Neural progenitor cell (in vitro differentiated cells): Measurements from ENCODE around the gene MYOM3. TPM values are rescaled to one million over a fixed set of nuclear protein-coding genes. Genes with fewer than 3 reads are reported as not detected.

Experiments used
- DNase-seq: peaks from one replicate; pipeline ENCODE4 v3.0.0-alpha.2; 2016; ENCODE audit warnings: low spot score
- H2AFZ ChIP-seq: fragments of 200-600 bp; sonication (generic); replicated peaks from 2 replicates; pipeline ENCODE4 v1.6.1; 2016; ENCODE audit warnings: antibody characterized with exemption
- H3F3A ChIP-seq: fragments of 200-600 bp; sonication (generic); 2 replicates; pipeline ENCODE4 v1.6.1; 2016; ENCODE audit warnings: antibody characterized with exemption, low read depth
- H3K27ac ChIP-seq: fragments of 200-600 bp; sonication (generic); 2 replicates; pipeline ENCODE4 v1.5.1; 2016; ENCODE audit warnings: mild to moderate bottlenecking
- H3K27me3 ChIP-seq: fragments of 200-600 bp; sonication (generic); 2 replicates; pipeline ENCODE4 v1.6.1; 2016; ENCODE audit warnings: mild to moderate bottlenecking, moderate library complexity
- H3K36me3 ChIP-seq: fragments of 200-600 bp; sonication (generic); 2 replicates; pipeline ENCODE4 v1.5.1; 2016
- H3K4me1 ChIP-seq: fragments of 200-600 bp; sonication (generic); 2 replicates; pipeline ENCODE4 v1.6.1; 2016; ENCODE audit warnings: mixed run types
- H3K4me2 ChIP-seq: fragments of 200-600 bp; sonication (generic); 2 replicates; pipeline ENCODE4 v1.6.1; 2016
- H3K4me3 ChIP-seq: fragments of 200-600 bp; sonication (generic); 2 replicates; pipeline ENCODE4 v1.5.1; 2016
- H3K79me2 ChIP-seq: fragments of 200-600 bp; sonication (generic); 2 replicates; pipeline ENCODE4 v1.6.1; 2016; ENCODE audit warnings: low read depth
- H3K9ac ChIP-seq: fragments of 200-600 bp; sonication (generic); 2 replicates; pipeline ENCODE4 v1.6.1; 2016
- H3K9me3 ChIP-seq: fragments of 200-600 bp; sonication (generic); 2 replicates; pipeline ENCODE4 v1.5.1; 2016; ENCODE audit warnings: low read depth
- H4K20me1 ChIP-seq: fragments of 200-600 bp; sonication (generic); 2 replicates; pipeline ENCODE4 v1.6.1; 2016; ENCODE audit warnings: low read depth
- H3K27ac Mint-ChIP-seq: 3 replicates; pipeline ENCODE4 v1.8.0; 2021; ENCODE audit warnings: mixed read lengths
- H3K27me3 Mint-ChIP-seq: 2 replicates; pipeline ENCODE4 v1.8.0; 2022; ENCODE audit warnings: low read depth, mild to moderate bottlenecking, inconsistent platforms, moderate library complexity, mixed read lengths; ENCODE audit not compliant: insufficient read depth
- H3K36me3 Mint-ChIP-seq: 3 replicates; pipeline ENCODE4 v1.8.0; 2021; ENCODE audit warnings: mixed read lengths
- H3K4me1 Mint-ChIP-seq: 3 replicates; pipeline ENCODE4 v1.8.0; 2021; ENCODE audit warnings: mixed read lengths
- H3K4me3 Mint-ChIP-seq: 3 replicates; pipeline ENCODE4 v1.8.0; 2021; ENCODE audit warnings: mild to moderate bottlenecking, moderate library complexity, mixed read lengths
- H3K9me3 Mint-ChIP-seq: 3 replicates; pipeline ENCODE4 v1.8.0; 2020; ENCODE audit warnings: mixed read lengths
- CTCF ChIP-seq: fragments of 200-600 bp; sonication (generic); IDR thresholded peaks from 2 replicates; pipeline ENCODE4 v1.5.1; 2017; ENCODE audit warnings: antibody characterized with exemption, mild to moderate bottlenecking
- EZH2 ChIP-seq: fragments of 200-600 bp; sonication (generic); IDR thresholded peaks from 2 replicates; pipeline ENCODE4 v1.6.1; 2017; ENCODE audit warnings: antibody characterized with exemption, mild to moderate bottlenecking, moderate library complexity
- EZH2phosphoT487 ChIP-seq: fragments of 200-600 bp; sonication (generic); IDR thresholded peaks from 2 replicates; pipeline ENCODE4 v1.6.1; 2017; ENCODE audit warnings: antibody characterized with exemption
- total RNA-seq: library from RNA; depleted of rRNA; stranded (reverse); fragments of >200 nt; gene quantifications from 2 replicates; pipeline ENCODE4 v1.2.3, GENCODE V29; 2015; ENCODE audit warnings: low replicate concordance

The MYOM3 gene
- total RNA-seq, 1 donor from 2014 or later: not detected

GRCh38 chr1:24101796-24102586 lies 9.9 kb downstream of the MYOM3 start:
- Mint-ChIP-seq H3K4me1 (peaks cover 13% of the 10 kb centered on the region), H3K36me3 (no peaks in the 10 kb centered on the region), H3K9me3 (no peaks in the 10 kb centered on the region), H3K4me3 (no peak overlapping the region), H3K27ac (peak overlapping the region; percentile 54), H3K27me3 (peaks cover 3% of the 10 kb centered on the region)
- no peak for DNase-seq
- no peak overlapping the region for H3K27ac ChIP-seq
- H3K27me3 ChIP-seq: no peaks in the 10 kb centered on the region
- H3K79me2 ChIP-seq: no peaks in the 10 kb centered on the region
- H3K4me1 ChIP-seq: peaks cover under 1% of the 10 kb centered on the region
- H3K9ac ChIP-seq: no peak overlapping the region
- H4K20me1 ChIP-seq: no peaks in the 10 kb centered on the region
- no peak overlapping the region for H3K4me2 ChIP-seq
- no peak overlapping the region for H2AFZ ChIP-seq
- TF ChIP-seq EZH2phosphoT487 (no peak), CTCF (no peak), EZH2 (no peak)
- H3K4me3 ChIP-seq: no peak overlapping the region
- H3K9me3 ChIP-seq: no peaks in the 10 kb centered on the region
- H3K36me3 ChIP-seq: no peaks in the 10 kb centered on the region
- no peaks in the 10 kb centered on the region for H3F3A ChIP-seq

GRCh38 chr1:24100945-24101737 lies 10.8 kb downstream of the MYOM3 start:
- Mint-ChIP-seq H3K9me3 (no peaks in the 10 kb centered on the region), H3K27me3 (peaks cover 3% of the 10 kb centered on the region), H3K4me1 (peaks cover 14% of the 10 kb centered on the region), H3K4me3 (no peak overlapping the region), H3K36me3 (no peaks in the 10 kb centered on the region), H3K27ac (peak overlapping the region; percentile 30)
- Histone ChIP-seq H3K79me2 (no peaks in the 10 kb centered on the region), H4K20me1 (no peaks in the 10 kb centered on the region), H3K4me3 (no peak overlapping the region), H3F3A (no peaks in the 10 kb centered on the region), H3K36me3 (no peaks in the 10 kb centered on the region), H3K9ac (no peak overlapping the region), H3K4me1 (no peaks in the 10 kb centered on the region), H3K27me3 (no peaks in the 10 kb centered on the region), H2AFZ (no peak overlapping the region), H3K9me3 (no peaks in the 10 kb centered on the region), H3K27ac (no peak overlapping the region), H3K4me2 (no peak overlapping the region)
- TF ChIP-seq EZH2: no peak
- TF ChIP-seq EZH2phosphoT487: no peak
- DNase-seq: no peak

- Mint-ChIP-seq H3K27me3 (peaks cover 5% of the 10 kb centered on the region), H3K27ac (peak overlapping the region; percentile 35), H3K4me1 (peaks cover 19% of the 10 kb centered on the region), H3K36me3 (no peaks in the 10 kb centered on the region), H3K4me3 (no peak overlapping the region), H3K9me3 (no peaks in the 10 kb centered on the region)
- Histone ChIP-seq H3K36me3 (no peaks in the 10 kb centered on the region), H3K4me3 (no peak overlapping the region), H4K20me1 (no peaks in the 10 kb centered on the region), H3K9me3 (no peaks in the 10 kb centered on the region), H3K9ac (no peak overlapping the region), H3K27me3 (no peaks in the 10 kb centered on the region), H2AFZ (no peak overlapping the region), H3K4me2 (no peak overlapping the region), H3K4me1 (no peaks in the 10 kb centered on the region), H3F3A (no peaks in the 10 kb centered on the region), H3K27ac (no peak overlapping the region), H3K79me2 (no peaks in the 10 kb centered on the region)
- DNase-seq: no peak
- TF ChIP-seq EZH2 (no peak), EZH2phosphoT487 (no peak), CTCF (no peak)
Observed at GRCh38 chr1:24098943-24099638, 12.8 kb downstream of the MYOM3 start.
